T-helper 2 cell treated with Interferon-gamma antibody and Interleukin-4, amounts not matched to agents 5 μg/mL and 100 μg/mL, for 36 hours (primary cell): ENCODE results near the gene SLC38A4.

Source experiments
- DNase-seq: peaks from one replicate; pipeline ENCODE4 v3.0.0; 2021; ENCODE audit warnings: low spot score
- H3K27ac Mint-ChIP-seq: one replicate; pipeline ENCODE4 v1.8.0; 2021; ENCODE audit warnings: mild to moderate bottlenecking, mixed read lengths
- H3K27me3 Mint-ChIP-seq: one replicate; pipeline ENCODE4 v1.8.0; 2021; ENCODE audit warnings: low read depth, mixed read lengths
- H3K36me3 Mint-ChIP-seq: one replicate; pipeline ENCODE4 v1.8.0; 2021; ENCODE audit warnings: low read depth, mixed read lengths
- H3K4me1 Mint-ChIP-seq: one replicate; pipeline ENCODE4 v1.8.0; 2021; ENCODE audit warnings: low read depth, mixed read lengths
- H3K4me3 Mint-ChIP-seq: one replicate; pipeline ENCODE4 v1.8.0; 2022; ENCODE audit warnings: mild to moderate bottlenecking, moderate library complexity, mixed read lengths
- H3K9me3 Mint-ChIP-seq: one replicate; pipeline ENCODE4 v1.8.0; 2021; ENCODE audit warnings: mixed read lengths

Gene SLC38A4

DNA sequence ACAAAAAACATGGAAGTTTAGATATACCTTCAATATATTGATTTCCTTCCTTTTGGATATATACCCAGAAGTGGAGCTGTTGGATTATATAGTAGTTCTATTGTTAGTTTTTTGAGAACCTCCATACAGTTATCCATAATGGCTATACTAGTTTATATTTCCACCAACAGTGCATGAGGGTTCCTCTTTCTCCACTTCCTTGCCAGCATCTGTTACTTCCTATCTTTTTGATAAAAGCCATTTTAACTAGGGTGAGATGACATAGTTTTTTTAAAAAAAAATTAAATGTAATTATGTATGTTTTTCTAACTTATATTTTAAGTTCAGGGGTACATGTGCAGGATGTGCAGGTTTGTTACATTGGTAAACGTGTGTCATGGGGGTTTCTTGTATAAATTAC, 10.0 kb upstream of the SLC38A4 start:
- DNase-seq = no peak
- peaks cover 7% of the 10 kb centered on the region for H3K4me1 Mint-ChIP-seq
- H3K9me3 Mint-ChIP-seq = no peaks in the 10 kb centered on the region
- H3K27me3 Mint-ChIP-seq = peaks cover 54% of the 10 kb centered on the region
- H3K27ac Mint-ChIP-seq = no peak overlapping the region
- H3K36me3 Mint-ChIP-seq = no peaks in the 10 kb centered on the region
- H3K4me3 Mint-ChIP-seq = no peak overlapping the region

DNA sequence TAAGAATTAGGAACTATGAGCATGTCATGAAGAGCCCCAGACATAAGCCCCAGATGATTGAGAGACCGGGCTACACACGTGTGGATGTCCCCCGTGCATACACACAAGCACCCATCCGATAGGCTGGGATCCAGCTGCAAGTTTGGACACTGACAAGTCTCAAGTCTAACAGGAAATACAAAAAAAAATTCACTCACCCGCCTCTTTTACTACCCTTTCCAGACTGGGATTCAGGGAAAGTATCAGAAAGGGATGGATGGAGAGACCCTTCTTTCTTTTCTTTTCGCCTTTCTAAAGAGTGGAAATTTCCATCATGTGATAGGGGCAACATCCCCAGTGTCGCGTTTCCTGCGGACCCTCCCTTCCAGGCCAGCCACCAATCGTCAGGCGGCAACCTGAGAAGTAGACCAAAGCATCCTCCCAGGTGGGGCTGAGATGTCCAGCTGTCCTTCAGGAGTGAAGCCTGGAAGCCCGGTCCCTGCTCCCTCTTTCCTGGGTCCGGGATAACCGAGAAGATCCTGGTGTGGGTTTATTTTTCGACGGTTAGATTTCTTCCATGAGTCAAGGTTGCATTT, 6.4 kb upstream of the SLC38A4 start:
- Mint-ChIP-seq H3K4me3 (no peak overlapping the region), H3K4me1 (peaks cover 8% of the 10 kb centered on the region), H3K27me3 (peaks cover 80% of the 10 kb centered on the region), H3K27ac (no peak overlapping the region), H3K36me3 (no peaks in the 10 kb centered on the region), H3K9me3 (no peaks in the 10 kb centered on the region)
- no peak for DNase-seq

DNA sequence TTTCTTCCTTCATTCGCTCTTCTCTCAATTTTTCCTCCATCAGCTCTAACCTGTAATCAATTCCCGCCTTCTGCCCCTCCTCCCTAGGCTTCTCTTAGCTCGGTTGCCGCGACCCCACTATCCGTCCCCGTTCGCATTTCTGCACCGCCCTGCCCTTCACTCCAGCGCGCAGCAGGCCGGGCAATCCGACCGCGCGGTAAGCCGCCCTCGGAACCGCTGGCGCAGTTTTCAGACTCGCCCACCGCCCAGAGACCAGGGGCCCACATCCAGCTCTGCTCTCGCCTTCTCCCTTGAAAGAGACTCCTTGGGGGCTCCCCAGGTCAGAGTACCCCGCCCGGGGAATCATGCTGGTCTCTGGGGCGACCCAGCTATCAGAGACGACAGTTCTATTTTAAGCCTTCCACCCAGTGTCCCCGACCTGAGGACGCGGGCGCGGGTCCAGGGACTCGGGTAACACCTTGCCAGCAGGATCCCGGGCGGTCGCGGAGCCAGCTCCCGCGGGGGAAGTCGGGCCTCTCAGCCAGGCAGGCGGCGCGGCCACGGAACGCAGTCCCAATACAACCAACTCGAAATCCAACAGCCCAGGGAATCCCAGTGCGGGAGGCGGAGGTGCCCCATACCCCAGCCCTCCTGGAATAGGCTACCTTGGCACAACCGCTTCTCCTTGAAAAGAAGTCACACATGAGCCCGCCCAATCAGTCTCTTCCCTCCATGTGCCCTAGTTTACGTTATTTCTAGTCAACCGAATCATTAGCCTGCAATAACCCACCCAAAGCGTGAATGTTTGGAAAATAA, 5.7 kb upstream of the SLC38A4 start:
- Mint-ChIP-seq H3K4me3 (no peak overlapping the region), H3K27ac (no peak overlapping the region), H3K9me3 (no peaks in the 10 kb centered on the region), H3K27me3 (peaks cover 79% of the 10 kb centered on the region), H3K36me3 (no peaks in the 10 kb centered on the region), H3K4me1 (peaks cover 8% of the 10 kb centered on the region)
- no peak for DNase-seq

DNA sequence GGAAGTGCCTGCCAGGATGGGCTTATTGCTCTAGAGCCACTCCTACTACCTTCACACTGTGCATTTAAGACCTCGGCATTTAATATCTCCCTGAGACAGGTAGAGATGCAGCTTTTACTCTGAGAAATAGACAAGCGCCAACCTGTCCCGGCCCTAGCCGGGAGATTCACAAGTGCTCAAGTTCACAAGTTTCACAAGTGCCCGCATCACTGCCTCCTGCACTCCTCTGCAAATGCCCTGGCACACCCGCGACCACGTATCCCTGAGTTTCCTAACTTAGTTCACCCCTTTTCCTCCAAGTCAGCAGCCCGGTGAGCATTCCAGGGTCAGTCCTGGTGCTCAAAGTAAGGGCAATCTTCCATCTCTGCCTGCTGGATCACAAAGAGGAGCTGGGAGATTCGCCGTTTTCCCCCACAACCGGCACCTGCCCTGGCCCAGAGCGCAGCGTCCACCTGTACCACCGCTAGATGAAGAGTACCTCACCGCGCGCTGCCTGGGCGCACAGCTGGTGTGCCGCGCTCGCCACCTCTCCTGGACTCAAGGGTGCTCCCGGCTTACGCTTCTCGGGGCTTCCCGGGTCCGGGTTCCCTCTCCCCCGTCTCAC, 5.0 kb upstream of the SLC38A4 start:
- no peak for DNase-seq
- H3K9me3 Mint-ChIP-seq = no peaks in the 10 kb centered on the region
- no peak overlapping the region for H3K27ac Mint-ChIP-seq
- H3K27me3 Mint-ChIP-seq = peaks cover 80% of the 10 kb centered on the region
- H3K4me3 Mint-ChIP-seq = no peak overlapping the region
- no peaks in the 10 kb centered on the region for H3K36me3 Mint-ChIP-seq
- peaks cover 8% of the 10 kb centered on the region for H3K4me1 Mint-ChIP-seq

DNA sequence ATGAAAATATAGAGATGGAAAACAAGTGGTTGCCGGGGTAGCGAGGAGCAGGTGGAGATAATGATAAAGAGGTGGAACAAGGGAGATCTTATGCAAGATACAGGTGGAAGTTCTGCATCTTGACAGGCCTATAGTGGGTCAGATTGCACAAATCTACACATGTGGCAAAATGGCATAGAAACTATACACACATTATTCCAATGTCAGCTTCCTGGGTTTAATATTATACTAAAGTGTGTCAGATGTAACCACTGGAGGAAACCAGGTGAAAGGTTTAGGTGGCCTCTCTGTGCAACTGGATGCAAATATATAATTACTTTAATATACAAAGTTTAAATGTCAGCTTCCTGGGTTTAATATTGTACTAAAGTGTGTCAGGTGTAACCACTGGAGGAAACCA, 1.1 kb downstream of the SLC38A4 start:
- Mint-ChIP-seq H3K36me3 (no peaks in the 10 kb centered on the region), H3K9me3 (no peaks in the 10 kb centered on the region), H3K4me1 (no peaks in the 10 kb centered on the region), H3K27ac (no peak overlapping the region), H3K27me3 (peaks cover 45% of the 10 kb centered on the region), H3K4me3 (no peak overlapping the region)
- no peak for DNase-seq

DNA sequence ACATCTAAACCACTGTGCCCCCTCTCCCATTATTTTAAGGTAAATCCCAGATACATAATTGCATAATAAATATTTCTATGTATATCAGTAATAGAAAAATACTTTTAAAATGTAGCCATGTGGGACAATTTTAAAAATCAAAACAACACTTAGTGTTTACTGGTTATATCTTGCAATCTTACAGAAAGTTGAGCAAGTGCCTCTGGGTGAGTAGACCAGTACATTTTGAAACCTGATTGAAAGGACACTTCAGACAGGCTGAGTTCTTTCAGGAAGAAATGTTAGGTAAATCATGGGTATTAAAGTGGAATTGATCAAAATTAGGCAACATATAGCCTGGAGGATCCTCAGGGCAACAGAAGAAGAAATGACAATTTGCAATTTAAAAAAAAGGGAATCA, 7.2 kb downstream of the SLC38A4 start:
- no peaks in the 10 kb centered on the region for H3K9me3 Mint-ChIP-seq
- DNase-seq = no peak
- H3K36me3 Mint-ChIP-seq = no peaks in the 10 kb centered on the region
- H3K27me3 Mint-ChIP-seq = peaks cover 22% of the 10 kb centered on the region
- H3K27ac Mint-ChIP-seq = no peak overlapping the region
- H3K4me1 Mint-ChIP-seq = no peaks in the 10 kb centered on the region
- no peak overlapping the region for H3K4me3 Mint-ChIP-seq

DNA sequence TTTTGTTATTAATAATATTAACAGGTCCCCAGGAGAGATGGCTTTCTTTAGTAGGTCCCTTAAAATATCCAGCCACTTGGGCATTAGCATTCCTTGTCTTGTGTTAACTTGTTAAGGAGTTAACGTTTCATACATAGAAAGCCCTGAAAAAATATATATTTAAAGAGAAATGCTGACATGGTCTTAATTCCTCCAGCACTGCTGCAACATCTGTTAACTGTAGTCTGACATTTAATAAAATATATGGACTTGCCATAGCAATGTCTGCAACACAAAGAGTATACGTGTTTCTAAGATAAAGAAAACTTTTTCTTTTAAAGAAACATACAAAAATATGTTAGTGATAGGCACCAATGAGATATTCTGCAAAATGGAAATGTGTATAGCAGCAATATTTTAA, 10.0 kb downstream of the SLC38A4 start:
- no peak overlapping the region for H3K4me3 Mint-ChIP-seq
- H3K27ac Mint-ChIP-seq = no peak overlapping the region
- H3K27me3 Mint-ChIP-seq = peaks cover 20% of the 10 kb centered on the region
- H3K4me1 Mint-ChIP-seq = no peaks in the 10 kb centered on the region
- no peaks in the 10 kb centered on the region for H3K36me3 Mint-ChIP-seq
- DNase-seq = no peak
- H3K9me3 Mint-ChIP-seq = no peaks in the 10 kb centered on the region

DNA sequence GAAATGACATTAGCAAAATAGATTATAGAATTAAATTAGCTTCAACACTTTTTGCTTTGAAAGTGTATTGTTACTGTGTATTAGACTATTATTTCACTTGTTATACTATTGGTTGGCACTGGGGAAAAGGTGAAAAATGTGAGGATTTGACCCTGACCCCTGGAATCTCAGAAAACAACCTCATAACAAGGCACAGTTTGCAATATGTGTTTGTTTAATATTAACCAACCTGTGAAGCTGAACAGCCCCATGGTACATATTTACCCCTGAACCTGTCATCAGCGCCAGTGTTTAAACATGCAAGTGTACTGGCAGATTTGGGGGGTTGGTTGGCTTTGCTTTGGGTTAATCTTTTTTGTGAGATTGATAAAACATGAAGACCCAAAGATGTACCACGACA, 11.7 kb downstream of the SLC38A4 start:
- no peaks in the 10 kb centered on the region for H3K4me1 Mint-ChIP-seq

DNA sequence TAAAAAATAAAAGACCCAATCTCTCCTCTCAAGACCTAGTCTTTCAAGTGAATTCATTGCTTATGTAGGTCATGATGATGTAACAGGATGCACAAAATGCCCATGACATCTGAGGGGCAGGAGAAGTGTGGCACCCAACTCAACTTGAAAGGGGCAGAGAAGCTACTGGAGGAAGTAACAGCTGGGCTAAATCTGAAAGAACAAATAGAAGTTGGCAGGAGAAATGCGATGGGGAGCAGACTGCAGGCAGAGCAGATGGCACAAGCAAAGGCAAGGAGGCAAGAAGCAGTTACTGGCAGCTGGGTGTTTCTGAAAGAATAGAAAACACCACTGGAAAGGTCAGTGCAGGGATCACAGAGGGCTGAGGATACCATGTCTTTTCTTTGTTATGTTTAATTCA, 14.6 kb downstream of the SLC38A4 start:
- Mint-ChIP-seq H3K4me3 (no peak overlapping the region), H3K4me1 (no peaks in the 10 kb centered on the region), H3K9me3 (no peaks in the 10 kb centered on the region), H3K27me3 (peaks cover 27% of the 10 kb centered on the region), H3K27ac (no peak overlapping the region), H3K36me3 (no peaks in the 10 kb centered on the region)
- DNase-seq = no peak

More for the DNA sequence above, 11.7 kb downstream of the SLC38A4 start:
- H3K27ac Mint-ChIP-seq = no peak overlapping the region
- H3K27me3 Mint-ChIP-seq = peaks cover 19% of the 10 kb centered on the region
- no peaks in the 10 kb centered on the region for H3K36me3 Mint-ChIP-seq
- no peak overlapping the region for H3K4me3 Mint-ChIP-seq
- no peak for DNase-seq
- H3K9me3 Mint-ChIP-seq = no peaks in the 10 kb centered on the region

DNA sequence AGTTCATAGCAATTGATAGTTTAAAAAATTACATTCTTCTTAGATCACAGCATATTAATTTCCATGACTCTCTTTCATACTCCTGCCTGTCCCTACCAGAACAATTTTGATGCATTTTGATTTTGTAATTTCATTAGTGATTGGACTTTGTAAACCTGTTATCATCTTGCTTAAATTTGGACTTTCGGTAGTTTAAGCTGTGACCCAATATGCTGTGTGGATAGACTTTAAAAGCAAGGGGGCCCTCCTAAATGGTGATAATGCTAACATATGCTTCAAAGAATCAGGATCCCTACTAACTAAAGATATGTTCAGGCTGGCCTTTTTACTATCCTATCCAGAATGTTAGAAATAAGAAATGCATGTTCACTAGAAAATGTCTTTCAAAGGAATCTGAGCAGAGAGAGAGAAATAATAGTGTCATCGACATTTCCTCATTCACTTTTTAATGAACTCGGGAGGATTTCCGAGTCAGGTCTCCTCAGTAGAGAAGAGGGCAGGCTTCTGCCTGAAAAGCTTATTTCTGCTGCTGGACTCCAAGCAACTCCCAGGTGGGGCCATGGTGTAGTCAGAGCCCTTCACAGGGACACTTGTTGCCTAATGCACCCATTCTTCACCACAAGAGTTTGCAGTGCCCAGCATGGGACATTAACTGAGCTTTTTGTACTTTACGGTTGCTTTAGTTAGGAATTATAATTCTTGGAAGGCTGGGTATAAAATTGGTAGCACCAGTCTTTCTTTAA, 16.7 kb downstream of the SLC38A4 start:
- no peak for DNase-seq
- no peaks in the 10 kb centered on the region for H3K4me1 Mint-ChIP-seq
- H3K9me3 Mint-ChIP-seq = no peaks in the 10 kb centered on the region
- H3K27ac Mint-ChIP-seq = no peak overlapping the region
- peaks cover 31% of the 10 kb centered on the region for H3K27me3 Mint-ChIP-seq
- H3K4me3 Mint-ChIP-seq = no peak overlapping the region
- no peaks in the 10 kb centered on the region for H3K36me3 Mint-ChIP-seq

DNA sequence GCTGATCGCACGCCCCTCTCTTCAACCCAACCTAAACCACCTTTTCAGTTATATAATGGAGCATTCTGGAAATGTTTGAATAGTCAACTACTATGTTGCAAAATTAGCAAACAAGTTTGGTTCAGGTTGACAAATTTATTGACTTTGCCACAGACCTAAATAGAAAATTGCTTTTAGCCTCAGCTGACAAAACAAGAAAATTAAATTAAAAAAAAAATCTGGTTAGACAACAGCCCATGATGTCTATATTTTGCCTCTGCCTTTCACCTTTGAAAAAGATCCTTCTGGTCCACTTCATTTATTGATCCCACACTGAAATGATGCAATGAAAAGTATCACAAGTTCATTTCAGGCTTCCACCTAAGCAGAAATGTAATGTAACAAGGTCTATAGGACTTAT, 17.5 kb downstream of the SLC38A4 start:
- no peak overlapping the region for H3K4me3 Mint-ChIP-seq
- no peak overlapping the region for H3K27ac Mint-ChIP-seq
- H3K4me1 Mint-ChIP-seq = no peaks in the 10 kb centered on the region
- no peak for DNase-seq
- H3K36me3 Mint-ChIP-seq = no peaks in the 10 kb centered on the region
- peaks cover 29% of the 10 kb centered on the region for H3K27me3 Mint-ChIP-seq
- no peaks in the 10 kb centered on the region for H3K9me3 Mint-ChIP-seq

DNA sequence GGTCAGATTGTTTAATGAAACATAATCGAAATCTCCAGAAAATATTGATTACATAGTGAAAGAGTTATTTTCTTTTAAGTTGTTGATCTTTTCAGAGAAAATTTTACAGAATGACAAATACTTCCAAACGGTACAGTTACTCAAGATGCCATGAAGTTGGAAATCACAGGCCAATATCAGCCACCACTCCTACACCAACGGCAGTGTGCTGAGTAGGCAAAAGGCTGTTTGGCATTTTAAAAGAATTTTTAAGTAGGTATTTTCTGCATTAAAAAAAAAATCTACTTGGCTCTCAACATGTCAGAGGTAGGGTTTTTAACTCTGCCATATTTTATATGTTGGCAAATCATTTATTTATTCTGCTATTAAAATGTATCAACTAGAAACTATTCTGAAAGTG, 21.7 kb downstream of the SLC38A4 start:
- Mint-ChIP-seq H3K27ac (no peak overlapping the region), H3K9me3 (no peaks in the 10 kb centered on the region), H3K36me3 (no peaks in the 10 kb centered on the region), H3K4me3 (no peak overlapping the region), H3K27me3 (peaks cover 27% of the 10 kb centered on the region), H3K4me1 (no peaks in the 10 kb centered on the region)
- DNase-seq = no peak

DNA sequence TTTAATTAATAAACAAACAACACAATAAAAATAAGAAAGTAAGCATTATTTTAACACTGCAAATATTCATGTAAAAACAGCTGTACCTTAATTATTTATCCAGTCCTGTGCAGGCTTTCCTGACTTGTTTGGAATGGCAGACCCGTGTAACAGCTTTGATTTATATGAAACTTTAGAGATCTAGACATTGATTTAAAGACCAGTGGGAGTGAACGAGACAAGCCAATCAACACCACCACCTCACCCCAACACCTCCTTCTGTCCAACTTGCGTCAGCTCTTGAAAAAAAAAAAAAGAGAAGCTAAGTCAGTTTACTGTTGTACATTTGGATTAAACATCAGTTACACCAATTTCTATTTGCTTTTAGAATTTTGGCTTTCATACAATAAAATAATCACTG, 22.3 kb downstream of the SLC38A4 start:
- peaks cover 24% of the 10 kb centered on the region for H3K27me3 Mint-ChIP-seq
- H3K4me1 Mint-ChIP-seq = no peaks in the 10 kb centered on the region
- H3K36me3 Mint-ChIP-seq = no peaks in the 10 kb centered on the region
- H3K4me3 Mint-ChIP-seq = no peak overlapping the region
- no peak for DNase-seq
- H3K27ac Mint-ChIP-seq = no peak overlapping the region
- H3K9me3 Mint-ChIP-seq = no peaks in the 10 kb centered on the region

DNA sequence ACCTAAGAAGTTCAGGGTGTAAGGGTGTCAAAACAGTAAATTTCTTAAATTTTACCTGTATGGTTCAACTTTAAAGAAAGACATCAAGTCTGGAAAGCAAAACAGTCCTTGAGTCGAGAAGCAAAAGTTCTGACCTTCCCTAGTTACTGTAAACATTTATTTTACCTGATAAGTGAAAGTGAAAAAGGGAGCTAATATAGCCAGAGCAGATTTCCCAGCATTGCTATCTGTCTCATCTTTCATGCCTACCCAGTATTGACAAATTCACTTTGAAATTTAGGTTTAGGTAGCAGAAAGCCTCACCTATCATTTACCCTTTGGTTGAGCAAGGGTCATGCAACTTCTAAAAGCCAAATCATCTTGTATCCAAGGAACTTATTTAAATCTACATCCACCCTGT, 24.5 kb downstream of the SLC38A4 start:
- H3K4me3 Mint-ChIP-seq = no peak overlapping the region
- H3K9me3 Mint-ChIP-seq = no peaks in the 10 kb centered on the region
- no peak overlapping the region for H3K27ac Mint-ChIP-seq
- no peak for DNase-seq
- H3K36me3 Mint-ChIP-seq = no peaks in the 10 kb centered on the region
- no peaks in the 10 kb centered on the region for H3K4me1 Mint-ChIP-seq
- peaks cover 14% of the 10 kb centered on the region for H3K27me3 Mint-ChIP-seq
